Peyer's patch (tissue), 4 donors: ENCODE data around the gene BCAS1. TPM values are rescaled to one million over a fixed set of nuclear protein-coding genes. Genes with fewer than 3 reads are reported as not detected.
A peak's percentile ranks its signal among the peaks of the same experiment; 100 is the strongest.

Experiments
- DNase-seq, 3 donors: peaks; one replicate each; pipeline ENCODE4 v3.0.0-alpha.2; 2017 to 2019
- H3K27ac ChIP-seq, 4 donors: fragments of 200-600 bp; sonication (generic); one replicate each; pipeline ENCODE4 v1.5.1; 2016 to 2019
- H3K27me3 ChIP-seq, 2 donors: fragments of 200-600 bp; sonication (generic); one replicate each; pipeline ENCODE4 v1.5.1; 2019
- H3K36me3 ChIP-seq, 3 donors: fragments of 200-600 bp; sonication (generic); one replicate each; pipeline ENCODE4 v1.5.1; 2016 to 2019
- H3K4me1 ChIP-seq, 4 donors: fragments of 200-600 bp; sonication (generic); one replicate each; pipeline ENCODE4 v1.5.1; 2016 to 2019
- H3K4me3 ChIP-seq, 4 donors: fragments of 200-600 bp; sonication (generic); 1 replicate in 3 of 4; 2 replicates in 1 of 4; pipeline ENCODE4 v1.5.1; 2016 to 2019; ENCODE audit warnings: mild to moderate bottlenecking in 1 of 4
- H3K9me3 ChIP-seq, 4 donors: fragments of 200-600 bp; sonication (generic); one replicate each; pipeline ENCODE4 v1.5.1; 2016 to 2019; ENCODE audit warnings: mild to moderate bottlenecking in 1 of 4
- CTCF ChIP-seq, 6 experiments: fragments of 450-650 bp in 4 of 6; fragments of 200-600 bp in 2 of 6; sonication (generic) in 1 of 6; IDR thresholded peaks; one replicate each; pipeline ENCODE4 v1.5.1; 2017 to 2019; ENCODE audit warnings: antibody characterized with exemption in 6 of 6, mild to moderate bottlenecking in 3 of 6, moderate library complexity in 1 of 6
- POLR2A ChIP-seq, 2 donors: fragments of 450-650 bp; IDR thresholded peaks; one replicate each; pipeline ENCODE4 v1.5.1; 2017; ENCODE audit warnings: antibody characterized with exemption in 2 of 2, mild to moderate bottlenecking in 2 of 2, moderate library complexity in 2 of 2
- total RNA-seq, 4 donors: library from RNA; depleted of rRNA; stranded (reverse); fragments of >200 nt; gene quantifications; one replicate each; pipeline ENCODE4 v1.1.0, GENCODE V29; 2016

The BCAS1 gene
- total RNA-seq, 4 donors from 2014 or later, result 21.5 to 58.1 (median 43.2) TPM

- H3K36me3 ChIP-seq, result no peaks in the 10 kb centered on the region
- TF ChIP-seq POLR2A (IDR thresholded peaks at IDR 0.05), result no peak
- no peak for TF ChIP-seq CTCF (IDR thresholded peaks at IDR 0.05)
- no peaks in the 10 kb centered on the region for H3K9me3 ChIP-seq
- H3K4me1 ChIP-seq, result peaks cover 0 to 18% (median 3%) of the 10 kb centered on the region in 4 donors
- peak in 1 of 3 donors; percentile 19 for DNase-seq
- H3K4me3 ChIP-seq, result no peak overlapping the region
- no peaks in the 10 kb centered on the region for H3K27me3 ChIP-seq
- no peak overlapping the region for H3K27ac ChIP-seq
Measured at GRCh38 chr20:53910351-53911002, 159.9 kb downstream of the BCAS1 start.

GRCh38 chr20:53907968-53908751 is 162.2 kb downstream of the BCAS1 start:
- peak in 1 of 3 donors; percentile 18 for DNase-seq
- H3K36me3 ChIP-seq, result no peaks in the 10 kb centered on the region
- no peak overlapping the region for H3K4me3 ChIP-seq
- TF ChIP-seq CTCF (IDR thresholded peaks at IDR 0.05), result no peak
- no peak for TF ChIP-seq POLR2A (IDR thresholded peaks at IDR 0.05)
- H3K4me1 ChIP-seq, result peaks cover 0 to 5% (median 0%) of the 10 kb centered on the region in 4 donors
- H3K27me3 ChIP-seq, result no peaks in the 10 kb centered on the region
- peak overlapping the region in 1 of 4 donors; percentile 42 for H3K27ac ChIP-seq
- H3K9me3 ChIP-seq, result no peaks in the 10 kb centered on the region

- no peaks in the 10 kb centered on the region for H3K27me3 ChIP-seq
- H3K9me3 ChIP-seq, result no peaks in the 10 kb centered on the region
- peak in 1 of 3 donors; percentile 3 for DNase-seq
- H3K4me1 ChIP-seq, result peaks cover 0 to 18% (median 2%) of the 10 kb centered on the region in 4 donors
- no peak overlapping the region for H3K4me3 ChIP-seq
- no peaks in the 10 kb centered on the region for H3K36me3 ChIP-seq
- TF ChIP-seq POLR2A (IDR thresholded peaks at IDR 0.05) (no peak), CTCF (IDR thresholded peaks at IDR 0.05) (no peak)
- no peak overlapping the region for H3K27ac ChIP-seq
Measured at GRCh38 chr20:53905820-53906191, 164.6 kb downstream of the BCAS1 start.

- peak in 1 of 3 donors; percentile 21 for DNase-seq
- Histone ChIP-seq H3K27ac (no peak overlapping the region), H3K4me3 (no peak overlapping the region), H3K27me3 (no peaks in the 10 kb centered on the region), H3K36me3 (no peaks in the 10 kb centered on the region), H3K9me3 (no peaks in the 10 kb centered on the region), H3K4me1 (peaks cover 0 to 18% (median 2%) of the 10 kb centered on the region in 4 donors)
- TF ChIP-seq CTCF (IDR thresholded peaks at IDR 0.05) (no peak), POLR2A (IDR thresholded peaks at IDR 0.05) (no peak)
Measured at GRCh38 chr20:53905019-53905819, 165.2 kb downstream of the BCAS1 start.

GRCh38 chr20:53904261-53904660 is 166.1 kb downstream of the BCAS1 start:
- TF ChIP-seq POLR2A (IDR thresholded peaks at IDR 0.05), result no peak
- TF ChIP-seq CTCF (IDR thresholded peaks at IDR 0.05), result no peak
- Histone ChIP-seq H3K4me3 (no peak overlapping the region), H3K36me3 (no peaks in the 10 kb centered on the region), H3K27ac (no peak overlapping the region), H3K4me1 (peaks cover 3 to 19% (median 4%) of the 10 kb centered on the region in 4 donors), H3K9me3 (no peaks in the 10 kb centered on the region), H3K27me3 (no peaks in the 10 kb centered on the region)
- DNase-seq, result no peak
